Tibial artery (tissue), 4 donors: ENCODE measurements around the gene CYP27A1.

Experiments
- DNase-seq, 2 donors: peaks; one replicate each; pipeline ENCODE4 v3.0.0-alpha.2; 2019
- H3K27ac ChIP-seq, 2 donors: fragments of 200-600 bp; sonication (generic) in 1 of 2; 1 replicate in 1 of 2; 2 replicates in 1 of 2; pipeline ENCODE4 v1.5.1; 2018 to 2019; ENCODE audit warnings: mild to moderate bottlenecking in 1 of 2
- H3K27me3 ChIP-seq, 2 donors: fragments of 200-600 bp; sonication (generic) in 1 of 2; one replicate each; pipeline versions ENCODE4 v1.5.1 to v1.6.0; 2016 to 2019
- H3K36me3 ChIP-seq, 3 donors: fragments of 200-600 bp; sonication (generic) in 2 of 3; one replicate each; pipeline ENCODE4 v1.5.1; 2016 to 2019; ENCODE audit warnings: mild to moderate bottlenecking in 2 of 3
- H3K4me1 ChIP-seq, 4 donors: fragments of 200-600 bp; sonication (generic) in 2 of 4; 1 replicate in 3 of 4; 2 replicates in 1 of 4; pipeline ENCODE4 v1.5.1; 2016 to 2019
- H3K4me3 ChIP-seq, 2 donors: fragments of 200-600 bp; sonication (generic) in 1 of 2; 1 replicate in 1 of 2; 2 replicates in 1 of 2; pipeline ENCODE4 v1.5.1; 2018 to 2019; ENCODE audit warnings: mild to moderate bottlenecking in 2 of 2
- H3K9me3 ChIP-seq, 3 donors: fragments of 200-600 bp; sonication (generic) in 1 of 3; one replicate each; pipeline ENCODE4 v1.5.1; 2016 to 2019
- CTCF ChIP-seq, 2 experiments: fragments of 200-600 bp in 1 of 2; fragments of 450-650 bp in 1 of 2; IDR thresholded peaks; one replicate each; pipeline ENCODE4 v1.5.1; 2017 to 2019; ENCODE audit warnings: antibody characterized with exemption in 2 of 2, mild to moderate bottlenecking in 1 of 2, moderate library complexity in 1 of 2
- intact Hi-C: fragments of 100-400 bp; cut with DNase I; formaldehyde crosslinking; loops from one replicate; pipeline ENCODE4 v1.15.0; 2023; ENCODE audit warnings: low total_unique reads

Gene CYP27A1

GRCh38 chr2:218777276-218777990, 4.5 kb upstream of the CYP27A1 start:
- no peak overlapping the region for H3K27ac ChIP-seq
- no peak for TF ChIP-seq CTCF (IDR thresholded peaks at IDR 0.05)
- peaks cover 0 to 9% (median 4%) of the 10 kb centered on the region in 4 donors for H3K4me1 ChIP-seq
- no peaks in the 10 kb centered on the region for H3K36me3 ChIP-seq
- intact Hi-C loops: no loop called here
- H3K27me3 ChIP-seq: no peaks in the 10 kb centered on the region
- H3K4me3 ChIP-seq: no peak overlapping the region
- no peak for DNase-seq
- H3K9me3 ChIP-seq: no peaks in the 10 kb centered on the region

GRCh38 chr2:218780046-218780445, 1.9 kb upstream of the CYP27A1 start:
- no peaks in the 10 kb centered on the region for H3K9me3 ChIP-seq
- no peaks in the 10 kb centered on the region for H3K27me3 ChIP-seq
- peaks cover 0 to 26% (median 9%) of the 10 kb centered on the region in 4 donors for H3K4me1 ChIP-seq
- intact Hi-C loops: no loop called here
- no peak overlapping the region for H3K27ac ChIP-seq
- no peak overlapping the region for H3K4me3 ChIP-seq
- no peaks in the 10 kb centered on the region for H3K36me3 ChIP-seq
- no peak for DNase-seq
- no peak for TF ChIP-seq CTCF (IDR thresholded peaks at IDR 0.05)

GRCh38 chr2:218780851-218781690, 876 bp upstream of the CYP27A1 start:
- intact Hi-C loops: no loop called here
- H3K27ac ChIP-seq: peak overlapping the region; percentile 68 to 76

GRCh38 chr2:218782528-218782844, 539 bp downstream of the CYP27A1 start:
- peak overlapping the region; percentile 65 to 67 for H3K4me3 ChIP-seq
- H3K27ac ChIP-seq: peak overlapping the region; percentile 68 to 76
- intact Hi-C loops: no loop called here
- no peaks in the 10 kb centered on the region for H3K36me3 ChIP-seq
- no peaks in the 10 kb centered on the region for H3K27me3 ChIP-seq
- H3K4me1 ChIP-seq: peaks cover 0 to 26% (median 11%) of the 10 kb centered on the region in 4 donors
- no peaks in the 10 kb centered on the region for H3K9me3 ChIP-seq
- TF ChIP-seq CTCF (IDR thresholded peaks at IDR 0.05): no peak
- DNase-seq: no peak

More at GRCh38 chr2:218780851-218781690, 876 bp upstream of the CYP27A1 start:
- no peak for DNase-seq
- no peak for TF ChIP-seq CTCF (IDR thresholded peaks at IDR 0.05)
- H3K4me1 ChIP-seq: peaks cover 0 to 26% (median 11%) of the 10 kb centered on the region in 4 donors
- no peaks in the 10 kb centered on the region for H3K36me3 ChIP-seq
- H3K27me3 ChIP-seq: no peaks in the 10 kb centered on the region
- H3K9me3 ChIP-seq: no peaks in the 10 kb centered on the region
- H3K4me3 ChIP-seq: peak overlapping the region; percentile 65 to 67

- H3K27me3 ChIP-seq: no peaks in the 10 kb centered on the region
- intact Hi-C loops: no loop called here
- no peak for DNase-seq
- no peaks in the 10 kb centered on the region for H3K9me3 ChIP-seq
- peaks cover 0 to 26% (median 11%) of the 10 kb centered on the region in 4 donors for H3K4me1 ChIP-seq
- no peak for TF ChIP-seq CTCF (IDR thresholded peaks at IDR 0.05)
- no peak overlapping the region for H3K4me3 ChIP-seq
- no peaks in the 10 kb centered on the region for H3K36me3 ChIP-seq
- H3K27ac ChIP-seq: no peak overlapping the region
Measured at GRCh38 chr2:218783688-218784087, 1.7 kb downstream of the CYP27A1 start.
